ENCODE measurements around the gene IGF2BP1.

Gene IGF2BP1

GRCh38 chr17:48995304-48995973, 1.7 kb upstream of the IGF2BP1 start:
- TF ChIP-seq CTCF (IDR thresholded peaks at IDR 0.05; ENCODE audit: low read depth, low read length, missing control alignments): no peak
- DNase-seq (ENCODE audit: low read depth): no peak
- in situ Hi-C loops (cut with HindIII; ENCODE audit: low sequenced_read_pairs): no loop called here
- peak overlapping the region; percentile 79 for H3K4me3 ChIP-seq (ENCODE audit: low read depth, low read length)

GRCh38 chr17:48995974-48996721, 1.0 kb upstream of the IGF2BP1 start:
- no peak for TF ChIP-seq CTCF (IDR thresholded peaks at IDR 0.05; ENCODE audit: low read depth, low read length, missing control alignments)
- peak overlapping the region; percentile 79 for H3K4me3 ChIP-seq (ENCODE audit: low read depth, low read length)
- in situ Hi-C loops (cut with HindIII; ENCODE audit: low sequenced_read_pairs): no loop called here
- no peak for DNase-seq (ENCODE audit: low read depth)

- DNase-seq (ENCODE audit: low read depth): no peak
- peak overlapping the region; percentile 79 for H3K4me3 ChIP-seq (ENCODE audit: low read depth, low read length)
- TF ChIP-seq CTCF (IDR thresholded peaks at IDR 0.05; ENCODE audit: low read depth, low read length, missing control alignments): no peak
- in situ Hi-C loops (cut with HindIII; ENCODE audit: low sequenced_read_pairs): no loop called here
These were observed 473 bp upstream of the IGF2BP1 start for GRCh38 chr17:48996722-48997102.

GRCh38 chr17:48997827-48998586, 822 bp downstream of the IGF2BP1 start:
- DNase-seq (ENCODE audit: low read depth): no peak
- TF ChIP-seq CTCF (IDR thresholded peaks at IDR 0.05; ENCODE audit: low read depth, low read length, missing control alignments): no peak
- in situ Hi-C loops (cut with HindIII; ENCODE audit: low sequenced_read_pairs): no loop called here
- peak overlapping the region; percentile 79 for H3K4me3 ChIP-seq (ENCODE audit: low read depth, low read length)

GRCh38 chr17:48998587-48999440, 1.6 kb downstream of the IGF2BP1 start:
- DNase-seq (ENCODE audit: low read depth): no peak
- peak overlapping the region; percentile 79 for H3K4me3 ChIP-seq (ENCODE audit: low read depth, low read length)
- in situ Hi-C loops (cut with HindIII; ENCODE audit: low sequenced_read_pairs): no loop called here
- peak; percentile 15 for TF ChIP-seq CTCF (IDR thresholded peaks at IDR 0.05; ENCODE audit: low read depth, low read length, missing control alignments)

- no peak for TF ChIP-seq CTCF (IDR thresholded peaks at IDR 0.05; ENCODE audit: low read depth, low read length, missing control alignments)
- peak overlapping the region; percentile 79 for H3K4me3 ChIP-seq (ENCODE audit: low read depth, low read length)
- DNase-seq (ENCODE audit: low read depth): no peak
- in situ Hi-C loops (cut with HindIII; ENCODE audit: low sequenced_read_pairs): no loop called here
These were observed 3.8 kb downstream of the IGF2BP1 start for GRCh38 chr17:49000943-49001342.
